Measurements from ENCODE around the gene DBNL.

Gene DBNL

GRCh38 chr7:44107961-44108767, 63.7 kb downstream of the DBNL start:
- no peaks in the 10 kb centered on the region for H3K36me3 ChIP-seq (ENCODE audit: control insufficient read depth, insufficient read depth, low read length)
- H3K4me3 ChIP-seq (ENCODE audit: low read length) = no peak overlapping the region
- peaks cover 27% of the 10 kb centered on the region for H3K27me3 ChIP-seq (ENCODE audit: control insufficient read depth, insufficient read depth, low read length)
- no peaks in the 10 kb centered on the region for H3K4me1 ChIP-seq (ENCODE audit: control insufficient read depth, insufficient read depth, low read length)
- H3K9me3 ChIP-seq (ENCODE audit: control insufficient read depth, low read length) = no peaks in the 10 kb centered on the region
- no peak overlapping the region for H3K9ac ChIP-seq (ENCODE audit: low read length)

DNA sequence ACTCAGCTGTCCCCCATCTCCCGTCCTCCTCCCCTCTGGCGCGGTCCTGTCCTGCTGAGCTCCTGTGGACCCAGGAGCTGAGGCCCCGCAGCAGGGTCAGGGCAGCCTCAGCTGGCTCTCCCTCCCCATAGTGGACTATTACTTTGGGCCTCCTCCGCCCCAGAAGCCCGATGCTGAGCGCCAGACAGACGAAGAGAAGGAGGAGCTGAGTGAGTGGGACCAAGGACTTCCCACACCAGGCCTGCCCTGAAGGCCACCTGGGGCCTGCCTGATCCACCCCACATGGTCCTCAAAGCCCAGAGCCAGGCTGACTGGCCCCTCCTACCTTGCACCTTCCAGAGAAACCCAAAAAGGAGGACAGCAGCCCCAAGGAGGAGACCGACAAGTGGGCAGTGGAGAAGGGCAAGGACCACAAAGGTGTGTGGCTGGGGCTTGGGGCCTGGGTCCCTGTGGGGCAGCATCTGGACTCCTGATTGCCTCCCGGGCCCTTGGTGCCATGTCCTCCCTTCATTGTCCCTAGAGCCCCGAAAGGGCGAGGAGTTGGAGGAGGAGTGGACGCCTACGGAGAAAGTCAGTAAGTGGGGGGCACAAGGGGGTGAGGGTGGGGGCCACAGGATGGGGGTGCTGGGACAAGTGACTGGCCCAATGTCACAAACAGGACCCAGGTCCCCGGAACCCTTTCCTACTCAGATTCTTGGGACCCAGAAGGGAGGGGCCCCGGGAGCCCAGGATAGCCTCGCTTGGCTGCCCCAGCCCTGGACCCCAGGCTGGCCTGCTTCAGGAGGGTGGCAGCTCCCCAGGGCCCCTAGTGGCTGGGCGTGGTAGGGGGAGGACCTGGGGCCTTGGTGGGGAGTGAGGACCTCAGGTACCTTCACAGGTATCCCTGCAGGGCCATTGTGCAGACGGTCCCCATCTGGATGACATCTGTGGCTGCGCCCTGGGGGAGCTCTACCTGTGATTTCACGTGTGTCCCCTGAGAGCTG, 64.6 kb downstream of the DBNL start:
- peaks cover 2% of the 10 kb centered on the region for H3K36me3 ChIP-seq (ENCODE audit: control insufficient read depth, insufficient read depth, low read length)
- H3K27me3 ChIP-seq (ENCODE audit: control insufficient read depth, insufficient read depth, low read length) = peaks cover 20% of the 10 kb centered on the region
- H3K9me3 ChIP-seq (ENCODE audit: control insufficient read depth, low read length) = no peaks in the 10 kb centered on the region
- no peak overlapping the region for H3K4me3 ChIP-seq (ENCODE audit: low read length)
- H3K9ac ChIP-seq (ENCODE audit: low read length) = no peak overlapping the region
- no peaks in the 10 kb centered on the region for H3K4me1 ChIP-seq (ENCODE audit: control insufficient read depth, insufficient read depth, low read length)

DNA sequence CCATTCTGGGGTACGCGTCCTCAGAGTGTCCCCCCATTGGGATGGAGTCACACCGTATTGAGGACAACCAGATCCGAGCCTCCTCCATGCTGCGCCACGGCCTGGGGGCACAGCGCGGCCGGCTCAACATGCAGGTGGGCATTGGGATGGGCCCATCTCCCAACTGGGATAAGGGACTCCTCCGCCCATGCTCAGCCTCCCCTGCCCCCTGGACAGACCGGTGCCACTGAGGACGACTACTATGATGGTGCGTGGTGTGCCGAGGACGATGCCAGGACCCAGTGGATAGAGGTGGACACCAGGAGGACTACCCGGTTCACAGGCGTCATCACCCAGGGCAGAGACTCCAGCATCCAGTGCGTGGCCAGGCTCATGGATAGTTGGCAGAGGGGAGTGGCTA, 65.5 kb downstream of the DBNL start:
- no peak overlapping the region for H3K4me3 ChIP-seq (ENCODE audit: low read length)
- no peaks in the 10 kb centered on the region for H3K9me3 ChIP-seq (ENCODE audit: control insufficient read depth, low read length)
- H3K36me3 ChIP-seq (ENCODE audit: control insufficient read depth, insufficient read depth, low read length) = peaks cover 5% of the 10 kb centered on the region
- H3K9ac ChIP-seq (ENCODE audit: low read length) = no peak overlapping the region
- H3K27me3 ChIP-seq (ENCODE audit: control insufficient read depth, insufficient read depth, low read length) = peaks cover 11% of the 10 kb centered on the region
- no peaks in the 10 kb centered on the region for H3K4me1 ChIP-seq (ENCODE audit: control insufficient read depth, insufficient read depth, low read length)

- Histone ChIP-seq H3K4me3 (ENCODE audit: low read length) (no peak overlapping the region), H3K4me1 (ENCODE audit: control insufficient read depth, insufficient read depth, low read length) (no peaks in the 10 kb centered on the region), H3K9me3 (ENCODE audit: control insufficient read depth, low read length) (no peaks in the 10 kb centered on the region), H3K9ac (ENCODE audit: low read length) (no peak overlapping the region), H3K36me3 (ENCODE audit: control insufficient read depth, insufficient read depth, low read length) (peaks cover 5% of the 10 kb centered on the region), H3K27me3 (ENCODE audit: control insufficient read depth, insufficient read depth, low read length) (peaks cover 2% of the 10 kb centered on the region)
Measured at GRCh38 chr7:44110719-44111635, 66.5 kb downstream of the DBNL start.

Measured in mucosa of stomach (tissue), 1 donor.